OCI-LY7 (cell line): ENCODE results near the gene GMDS. TPM values are rescaled to one million over a fixed set of nuclear protein-coding genes. Genes with fewer than 3 reads are reported as not detected.
"Not testable (repeated sequence)": the region's sequence is repeated elsewhere in the genome, so short reads cannot be mapped to it uniquely, and the experiment has no call there.

Experiments used
- BruUV-seq: library from RNA; stranded (reverse); fragments of 400-500 nt; replicated peaks from 2 replicates; lab custom pipeline; 2021; lab: Mats Ljungman, UMichigan
- CTCF ChIA-PET: fragments of 300-600 bp; sonication (Branson Sonifier 250); formaldehyde crosslinking; loops from one replicate; lab custom pipeline; 2022; ENCODE audit warnings: antibody characterized with exemption; ENCODE audit not compliant: unreplicated experiment; lab: Charles Lee
- POLR2A ChIA-PET: fragments of 300-600 bp; sonication (Branson Sonifier 250); formaldehyde crosslinking; loops from one replicate; lab custom pipeline; 2022; ENCODE audit warnings: antibody characterized with exemption; lab: Charles Lee
- DNase-seq: peaks from one replicate; pipeline ENCODE4 v3.0.0-alpha.2; 2015; ENCODE audit warnings: low spot score
- H2AFZ ChIP-seq: fragments of 200-600 bp; sonication (generic), shearing (Covaris generic); 2 replicates; pipeline ENCODE4 v1.6.1; 2014; ENCODE audit warnings: mild to moderate bottlenecking, antibody characterized with exemption, low read length, moderate library complexity
- H3K27ac ChIP-seq: fragments of 200-600 bp; sonication (generic); 2 replicates; pipeline ENCODE4 v1.5.1; 2014; ENCODE audit warnings: mixed run types, low read depth, mild to moderate bottlenecking, moderate library complexity, low read length, inconsistent platforms; ENCODE audit not compliant: poor library complexity, severe bottlenecking
- H3K36me3 ChIP-seq: fragments of 200-600 bp; sonication (generic); 2 replicates; pipeline ENCODE4 v1.6.1; 2014; ENCODE audit warnings: mild to moderate bottlenecking, antibody characterized with exemption, low read length, moderate library complexity, mixed read lengths; ENCODE audit not compliant: insufficient read depth
- H3K4me1 ChIP-seq: fragments of 200-600 bp; sonication (generic); 2 replicates; pipeline ENCODE4 v1.5.1; 2014; ENCODE audit warnings: mild to moderate bottlenecking, low read length; ENCODE audit not compliant: insufficient read depth, poor library complexity, severe bottlenecking
- H3K4me2 ChIP-seq: fragments of 200-600 bp; sonication (generic); 2 replicates; pipeline ENCODE4 v1.6.1; 2014; ENCODE audit warnings: mild to moderate bottlenecking, low read length
- H3K4me3 ChIP-seq: fragments of 200-600 bp; sonication (generic); 2 replicates; pipeline ENCODE4 v1.5.1; 2014; ENCODE audit warnings: mild to moderate bottlenecking, low read depth, low read length; ENCODE audit not compliant: poor library complexity, severe bottlenecking
- H3K79me2 ChIP-seq: fragments of 200-600 bp; sonication (generic); 2 replicates; pipeline ENCODE4 v1.6.1; 2016; ENCODE audit warnings: low read depth, mild to moderate bottlenecking, low read length, moderate library complexity, mixed read lengths; ENCODE audit not compliant: insufficient read depth
- H3K9me2 ChIP-seq: fragments of 200-600 bp; sonication (generic); 2 replicates; pipeline ENCODE4 v1.6.1; 2016; ENCODE audit warnings: mild to moderate bottlenecking, low read length, mixed read lengths; ENCODE audit not compliant: insufficient read depth
- H3K9me3 ChIP-seq: fragments of 200-600 bp; sonication (generic); 2 replicates; pipeline ENCODE4 v1.6.1; 2014; ENCODE audit warnings: mild to moderate bottlenecking, mixed run types, low read length, mixed read lengths
- H4K20me1 ChIP-seq: fragments of 200-600 bp; sonication (generic); 2 replicates; pipeline ENCODE4 v1.6.1; 2014; ENCODE audit warnings: mild to moderate bottlenecking, antibody characterized with exemption, low read length, moderate library complexity, mixed read lengths; ENCODE audit not compliant: insufficient read depth
- EZH2phosphoT487 ChIP-seq: fragments of 200-600 bp; sonication (generic); IDR thresholded peaks from 2 replicates; pipeline ENCODE4 v1.6.1; 2018; ENCODE audit warnings: low read depth, borderline replicate concordance, mild to moderate bottlenecking, mixed run types, antibody characterized with exemption, low read length, moderate library complexity, mixed read lengths
- intact Hi-C: fragments of 100-400 bp; cut with micrococcal nuclease; formaldehyde crosslinking; loops from one replicate; pipeline ENCODE4 v1.10.0; 2022; ENCODE audit not compliant: unreplicated experiment
- total RNA-seq, 2 experiments: library from RNA; depleted of rRNA in 1 of 2; stranded (reverse); fragments of >200 nt in 1 of 2; shearing (Covaris generic) in 1 of 2; gene quantifications; 2 replicates each; pipeline ENCODE4 v1.2.3, GENCODE V29; 2014 to 2022
- TF ChIP-seq, protein P1 (sequence below): fragments of 200-600 bp; sonication (generic); conservative IDR thresholded peaks from 2 replicates; pipeline ENCODE4 v1.5.1; 2014; ENCODE audit warnings: mild to moderate bottlenecking, antibody characterized with exemption, low read length, moderate library complexity, mixed read lengths

The GMDS gene
- total RNA-seq, 2 experiments from 2014 or later, result 9.9 to 26.8 TPM

- Histone ChIP-seq H3K4me1 (no peaks in the 10 kb centered on the region), H4K20me1 (no peaks in the 10 kb centered on the region), H3K36me3 (no peaks in the 10 kb centered on the region), H3K27ac (no peak overlapping the region), H3K9me2 (no peaks in the 10 kb centered on the region), H3K9me3 (no peaks in the 10 kb centered on the region), H3K79me2 (no peaks in the 10 kb centered on the region), H3K4me2 (no peak overlapping the region), H2AFZ (no peak overlapping the region), H3K4me3 (no peak overlapping the region)
- no peak for DNase-seq
- TF ChIP-seq, protein P1, sequence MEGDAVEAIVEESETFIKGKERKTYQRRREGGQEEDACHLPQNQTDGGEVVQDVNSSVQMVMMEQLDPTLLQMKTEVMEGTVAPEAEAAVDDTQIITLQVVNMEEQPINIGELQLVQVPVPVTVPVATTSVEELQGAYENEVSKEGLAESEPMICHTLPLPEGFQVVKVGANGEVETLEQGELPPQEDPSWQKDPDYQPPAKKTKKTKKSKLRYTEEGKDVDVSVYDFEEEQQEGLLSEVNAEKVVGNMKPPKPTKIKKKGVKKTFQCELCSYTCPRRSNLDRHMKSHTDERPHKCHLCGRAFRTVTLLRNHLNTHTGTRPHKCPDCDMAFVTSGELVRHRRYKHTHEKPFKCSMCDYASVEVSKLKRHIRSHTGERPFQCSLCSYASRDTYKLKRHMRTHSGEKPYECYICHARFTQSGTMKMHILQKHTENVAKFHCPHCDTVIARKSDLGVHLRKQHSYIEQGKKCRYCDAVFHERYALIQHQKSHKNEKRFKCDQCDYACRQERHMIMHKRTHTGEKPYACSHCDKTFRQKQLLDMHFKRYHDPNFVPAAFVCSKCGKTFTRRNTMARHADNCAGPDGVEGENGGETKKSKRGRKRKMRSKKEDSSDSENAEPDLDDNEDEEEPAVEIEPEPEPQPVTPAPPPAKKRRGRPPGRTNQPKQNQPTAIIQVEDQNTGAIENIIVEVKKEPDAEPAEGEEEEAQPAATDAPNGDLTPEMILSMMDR, result no peak
- ChIA-PET POLR2A (no interaction called here), CTCF (no interaction called here)
- BruUV-seq, result no TSS peak
- intact Hi-C loops, result no loop called here
Observed at GRCh38 chr6:1696463-1696850, 548.9 kb downstream of the GMDS start.

- H2AFZ ChIP-seq, result no peak overlapping the region
- no peak for TF ChIP-seq EZH2phosphoT487
- TF ChIP-seq, protein P1, result no peak
- no peak for DNase-seq
- no peaks in the 10 kb centered on the region for H3K9me2 ChIP-seq
- intact Hi-C loops, result no loop called here
- ChIA-PET CTCF (no interaction called here), POLR2A (interaction anchor here (0.7 kb wide), 1 partner anchor 1042 kb away, joined by 4 read pairs; no protein-coding TSS in a partner anchor)
- H3K9me3 ChIP-seq, result no peaks in the 10 kb centered on the region
- no peak overlapping the region for H3K4me2 ChIP-seq
- H3K4me1 ChIP-seq, result no peaks in the 10 kb centered on the region
- H3K4me3 ChIP-seq, result no peak overlapping the region
- no peaks in the 10 kb centered on the region for H3K79me2 ChIP-seq
- BruUV-seq, result no TSS peak
- no peak overlapping the region for H3K27ac ChIP-seq
- no peaks in the 10 kb centered on the region for H3K36me3 ChIP-seq
- H4K20me1 ChIP-seq, result no peaks in the 10 kb centered on the region
Observed at GRCh38 chr6:1695546-1696462, 549.6 kb downstream of the GMDS start.

DNA sequence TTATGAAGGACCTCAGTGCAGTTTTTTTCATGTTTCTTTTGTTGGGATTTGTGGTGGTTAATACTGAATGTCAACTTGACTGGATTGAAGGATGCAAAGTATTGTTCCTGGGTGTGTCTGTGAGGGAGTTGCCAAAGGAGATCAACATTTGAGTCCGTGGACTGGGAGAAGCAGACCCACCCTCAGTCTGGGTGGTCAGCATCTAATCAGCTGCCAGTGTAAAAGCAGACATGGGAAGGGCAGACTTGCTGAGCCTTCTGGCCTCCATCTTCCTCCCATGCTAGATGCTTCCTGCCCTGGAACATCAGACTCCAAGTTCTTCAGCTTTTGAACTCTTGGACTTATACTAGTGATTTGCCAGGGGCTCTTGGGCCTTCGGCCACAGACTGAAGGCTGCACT is 553.6 kb downstream of the GMDS start:
- H3K9me3 ChIP-seq, intact Hi-C loops, H3K36me3 ChIP-seq, H2AFZ ChIP-seq, DNase-seq, POLR2A ChIA-PET, BruUV-seq, CTCF ChIA-PET, H4K20me1 ChIP-seq, H3K4me3 ChIP-seq, H3K4me1 ChIP-seq, H3K79me2 ChIP-seq, H3K9me2 ChIP-seq, H3K4me2 ChIP-seq, H3K27ac ChIP-seq: not testable (repeated sequence)

DNA sequence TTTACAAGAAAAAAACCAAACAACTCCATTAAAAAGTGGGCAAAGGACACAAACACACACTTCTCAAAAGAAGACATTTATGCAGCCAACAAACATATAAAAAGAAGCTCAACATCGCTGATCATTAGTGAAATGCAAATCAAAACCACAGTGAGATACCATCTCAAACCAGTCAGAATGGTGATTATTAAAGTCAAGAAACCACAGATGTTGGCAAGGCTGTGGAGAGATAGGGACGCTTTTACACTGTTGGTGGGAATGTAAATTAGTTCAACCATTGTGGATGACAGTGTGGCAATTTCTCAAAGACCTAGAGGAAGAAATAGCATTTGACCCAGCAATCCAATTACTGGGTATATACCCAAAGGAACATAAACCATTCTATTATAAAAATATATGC is 554.7 kb downstream of the GMDS start:
- DNase-seq, H3K4me3 ChIP-seq, intact Hi-C loops, H2AFZ ChIP-seq, H3K79me2 ChIP-seq, H3K4me2 ChIP-seq, H3K27ac ChIP-seq, H3K4me1 ChIP-seq, H3K9me2 ChIP-seq, H4K20me1 ChIP-seq, H3K36me3 ChIP-seq, BruUV-seq, CTCF ChIA-PET, H3K9me3 ChIP-seq: not testable (repeated sequence)
- POLR2A ChIA-PET, result interaction anchor here (0.7 kb wide), 1 partner anchor 628 kb away, joined by 3 read pairs; no protein-coding TSS in a partner anchor
